Sigmoid colon (tissue), 4 donors: ENCODE results near the gene ARHGEF10L.

Experiments
- EP300 ChIP-seq, 4 donors: sonication (generic); formaldehyde crosslinking; IDR thresholded peaks; one replicate each; pipeline ENCODE4 v1.6.1; 2017; ENCODE audit warnings: antibody characterized with exemption in 4 of 4
- TF ChIP-seq, protein P1 (sequence below), 4 experiments: fragments of 450-650 bp in 3 of 4; fragments of 200-600 bp in 1 of 4; IDR thresholded peaks; one replicate each; pipeline ENCODE4 v1.5.1; 2016 to 2019; ENCODE audit warnings: antibody characterized with exemption in 4 of 4, mild to moderate bottlenecking in 3 of 4, moderate library complexity in 2 of 4

DNA sequence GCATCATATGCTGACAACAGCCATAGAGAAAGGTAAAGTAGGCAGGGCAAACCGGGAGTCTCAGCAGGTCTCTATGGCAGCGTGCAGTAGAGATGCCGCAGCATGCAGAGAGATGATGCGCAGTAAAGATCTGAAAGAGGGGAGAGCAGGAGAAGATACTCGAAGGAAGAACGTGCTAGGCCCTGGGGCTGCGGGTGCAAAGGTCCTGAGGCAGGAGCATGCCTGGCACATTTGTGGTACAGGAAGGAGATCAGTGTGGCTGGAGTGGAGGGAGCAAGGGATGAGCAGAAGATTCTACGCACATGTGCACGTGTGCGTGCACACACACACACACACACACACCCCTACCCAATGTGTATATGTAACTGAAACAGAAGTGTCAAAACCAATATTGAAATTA lies 45.0 kb downstream of the ARHGEF10L start:
- no peak for TF ChIP-seq EP300 (IDR thresholded peaks at IDR 0.05)
- TF ChIP-seq, protein P1, sequence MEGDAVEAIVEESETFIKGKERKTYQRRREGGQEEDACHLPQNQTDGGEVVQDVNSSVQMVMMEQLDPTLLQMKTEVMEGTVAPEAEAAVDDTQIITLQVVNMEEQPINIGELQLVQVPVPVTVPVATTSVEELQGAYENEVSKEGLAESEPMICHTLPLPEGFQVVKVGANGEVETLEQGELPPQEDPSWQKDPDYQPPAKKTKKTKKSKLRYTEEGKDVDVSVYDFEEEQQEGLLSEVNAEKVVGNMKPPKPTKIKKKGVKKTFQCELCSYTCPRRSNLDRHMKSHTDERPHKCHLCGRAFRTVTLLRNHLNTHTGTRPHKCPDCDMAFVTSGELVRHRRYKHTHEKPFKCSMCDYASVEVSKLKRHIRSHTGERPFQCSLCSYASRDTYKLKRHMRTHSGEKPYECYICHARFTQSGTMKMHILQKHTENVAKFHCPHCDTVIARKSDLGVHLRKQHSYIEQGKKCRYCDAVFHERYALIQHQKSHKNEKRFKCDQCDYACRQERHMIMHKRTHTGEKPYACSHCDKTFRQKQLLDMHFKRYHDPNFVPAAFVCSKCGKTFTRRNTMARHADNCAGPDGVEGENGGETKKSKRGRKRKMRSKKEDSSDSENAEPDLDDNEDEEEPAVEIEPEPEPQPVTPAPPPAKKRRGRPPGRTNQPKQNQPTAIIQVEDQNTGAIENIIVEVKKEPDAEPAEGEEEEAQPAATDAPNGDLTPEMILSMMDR (IDR thresholded peaks at IDR 0.05) = no peak
